Right ventricle myocardium superior (tissue), 1 donor: ENCODE measurements around the gene ITGB3BP. TPM values are rescaled to one million over a fixed set of nuclear protein-coding genes. Genes with fewer than 3 reads are reported as not detected.
"Not testable (repeated sequence)": the region's sequence is repeated elsewhere in the genome, so short reads cannot be mapped to it uniquely, and the experiment has no call there.

Experiments
- ATAC-seq: fragments of 200-7000 bp; cut with Tn5 transposase; one replicate; pipeline ENCODE4 v1.9.1; 2020; ENCODE audit warnings: mild to moderate bottlenecking; ENCODE audit not compliant: poor library complexity
- DNase-seq: peaks from one replicate; pipeline ENCODE4 v3.0.0-alpha.2; 2020
- intact Hi-C: fragments of 100-400 bp; cut with DNase I; formaldehyde crosslinking; loops from one replicate; pipeline ENCODE4 v1.11.2; 2022
- total RNA-seq: library from RNA; stranded (reverse); fragmentation: NEBNext Ultra II Directional; extraction: Animal tissue kit (Norgen Biotek cat#: 25700); gene quantifications from one replicate; pipeline ENCODE4 v1.2.1, GENCODE V29; 2021
- donor health status: DM: no; HTN: yes; CAD: no; lungs with severe emphysema.

The ITGB3BP gene
- total RNA-seq, 1 donor from 2014 or later: 8.4 TPM

GRCh38 chr1:63516629-63517028, 6.4 kb downstream of the ITGB3BP start:
- ATAC-seq (no peak), DNase-seq (no peak)
- intact Hi-C loops: no loop called here

- DNase-seq (no peak), ATAC-seq (no peak)
- intact Hi-C loops: no loop called here
Observed at GRCh38 chr1:63512584-63512983, 10.4 kb downstream of the ITGB3BP start.

- ATAC-seq (no peak), DNase-seq (no peak)
- intact Hi-C loops: no loop called here
Observed at GRCh38 chr1:63509718-63510117, 13.3 kb downstream of the ITGB3BP start.

GRCh38 chr1:63506782-63507181, 16.2 kb downstream of the ITGB3BP start:
- ATAC-seq (peak; percentile 66), DNase-seq (no peak)
- intact Hi-C loops: no loop called here

- ATAC-seq (no peak), DNase-seq (no peak)
- intact Hi-C loops: no loop called here
Observed at GRCh38 chr1:63501256-63501655, 21.8 kb downstream of the ITGB3BP start.

- no peak for DNase-seq
- intact Hi-C loops: no loop called here
Observed at GRCh38 chr1:63498106-63498505, 24.9 kb downstream of the ITGB3BP start.

GRCh38 chr1:63497577-63497976, 25.4 kb downstream of the ITGB3BP start:
- ATAC-seq (no peak), DNase-seq (no peak)
- intact Hi-C loops: no loop called here

More at GRCh38 chr1:63498106-63498505, 24.9 kb downstream of the ITGB3BP start:
- ATAC-seq: no peak

- ATAC-seq (peak; percentile 91), DNase-seq (no peak)
- intact Hi-C loops: no loop called here
Observed at GRCh38 chr1:63487336-63488065, 35.5 kb downstream of the ITGB3BP start.

GRCh38 chr1:63486629-63487028, 36.4 kb downstream of the ITGB3BP start:
- intact Hi-C loops: no loop called here
- DNase-seq (no peak), ATAC-seq (peak; percentile 84)

- intact Hi-C loops: no loop called here
- ATAC-seq (no peak), DNase-seq (no peak)
Observed at GRCh38 chr1:63480057-63480456, 43.0 kb downstream of the ITGB3BP start.

GRCh38 chr1:63475761-63476160, 47.3 kb downstream of the ITGB3BP start:
- intact Hi-C loops: no loop called here
- DNase-seq (no peak), ATAC-seq (no peak)

- DNase-seq, intact Hi-C loops: not testable (repeated sequence)
Observed at GRCh38 chr1:63468683-63469082, 54.3 kb downstream of the ITGB3BP start.

GRCh38 chr1:63466759-63467158, 56.3 kb downstream of the ITGB3BP start:
- ATAC-seq (peak; percentile 58), DNase-seq (no peak)
- intact Hi-C loops: no loop called here

More at GRCh38 chr1:63468683-63469082, 54.3 kb downstream of the ITGB3BP start:
- not testable (repeated sequence) for ATAC-seq

- intact Hi-C loops: no loop called here
- ATAC-seq (no peak), DNase-seq (no peak)
Observed at GRCh38 chr1:63466181-63466580, 56.8 kb downstream of the ITGB3BP start.

- DNase-seq (no peak), ATAC-seq (no peak)
- intact Hi-C loops: no loop called here
Observed at GRCh38 chr1:63463248-63463647, 59.8 kb downstream of the ITGB3BP start.

GRCh38 chr1:63461661-63462230, 61.3 kb downstream of the ITGB3BP start:
- intact Hi-C loops: no loop called here
- no peak for DNase-seq
- ATAC-seq: no peak

- DNase-seq (no peak), ATAC-seq (no peak)
- intact Hi-C loops: no loop called here
Observed at GRCh38 chr1:63458750-63459149, 64.3 kb downstream of the ITGB3BP start.

- ATAC-seq: no peak
- intact Hi-C loops: no loop called here
- DNase-seq: no peak
Observed at GRCh38 chr1:63454269-63454668, 68.8 kb downstream of the ITGB3BP start.

GRCh38 chr1:63453232-63453631, 69.8 kb downstream of the ITGB3BP start:
- ATAC-seq (no peak), DNase-seq (no peak)
- intact Hi-C loops: no loop called here

- no peak for ATAC-seq
- intact Hi-C loops: no loop called here
- no peak for DNase-seq
Observed at GRCh38 chr1:63450416-63450815, 72.6 kb downstream of the ITGB3BP start.
